Measurements from ENCODE around the gene FZD10.

Gene FZD10

GRCh38 chr12:130143136-130143535 lies 19.1 kb upstream of the FZD10 start:
- H3K4me1 Mint-ChIP-seq = peaks cover 5% of the 10 kb centered on the region
- no peak for TF ChIP-seq CTCF (IDR thresholded peaks at IDR 0.05; ENCODE audit: unreplicated experiment in 3 of 3)
- peaks cover 71% of the 10 kb centered on the region for H3K27me3 Mint-ChIP-seq (ENCODE audit: low read depth)
- no peaks in the 10 kb centered on the region for H3K9me3 Mint-ChIP-seq
- no peak overlapping the region for H3K27ac Mint-ChIP-seq
- H3K36me3 Mint-ChIP-seq (ENCODE audit: low read depth) = no peaks in the 10 kb centered on the region
- no peak overlapping the region for H3K4me3 Mint-ChIP-seq

GRCh38 chr12:130144256-130144655 lies 18.0 kb upstream of the FZD10 start:
- H3K36me3 Mint-ChIP-seq (ENCODE audit: low read depth) = no peaks in the 10 kb centered on the region
- H3K27ac Mint-ChIP-seq = no peak overlapping the region
- H3K4me1 Mint-ChIP-seq = peaks cover 5% of the 10 kb centered on the region
- no peak overlapping the region for H3K4me3 Mint-ChIP-seq
- no peak for TF ChIP-seq CTCF (IDR thresholded peaks at IDR 0.05; ENCODE audit: unreplicated experiment in 3 of 3)
- H3K9me3 Mint-ChIP-seq = no peaks in the 10 kb centered on the region
- peaks cover 65% of the 10 kb centered on the region for H3K27me3 Mint-ChIP-seq (ENCODE audit: low read depth)

- no peaks in the 10 kb centered on the region for H3K4me1 Mint-ChIP-seq
- H3K27ac Mint-ChIP-seq = no peak overlapping the region
- TF ChIP-seq CTCF (IDR thresholded peaks at IDR 0.05; ENCODE audit: unreplicated experiment in 3 of 3) = no peak
- H3K36me3 Mint-ChIP-seq (ENCODE audit: low read depth) = no peaks in the 10 kb centered on the region
- no peak overlapping the region for H3K4me3 Mint-ChIP-seq
- peaks cover 69% of the 10 kb centered on the region for H3K27me3 Mint-ChIP-seq (ENCODE audit: low read depth)
- H3K9me3 Mint-ChIP-seq = no peaks in the 10 kb centered on the region
These were observed 16.5 kb upstream of the FZD10 start for GRCh38 chr12:130145731-130146130.

- H3K9me3 Mint-ChIP-seq = no peaks in the 10 kb centered on the region
- H3K4me3 Mint-ChIP-seq = no peak overlapping the region
- peaks cover 2% of the 10 kb centered on the region for H3K36me3 Mint-ChIP-seq (ENCODE audit: low read depth)
- H3K4me1 Mint-ChIP-seq = no peaks in the 10 kb centered on the region
- no peak overlapping the region for H3K27ac Mint-ChIP-seq
- peaks cover 65% of the 10 kb centered on the region for H3K27me3 Mint-ChIP-seq (ENCODE audit: low read depth)
- no peak for TF ChIP-seq CTCF (IDR thresholded peaks at IDR 0.05; ENCODE audit: unreplicated experiment in 3 of 3)
These were observed 15.9 kb upstream of the FZD10 start for GRCh38 chr12:130146176-130146931.

GRCh38 chr12:130147875-130148596 lies 14.2 kb upstream of the FZD10 start:
- H3K9me3 Mint-ChIP-seq = no peaks in the 10 kb centered on the region
- TF ChIP-seq CTCF (IDR thresholded peaks at IDR 0.05; ENCODE audit: unreplicated experiment in 3 of 3) = no peak
- H3K27me3 Mint-ChIP-seq (ENCODE audit: low read depth) = peaks cover 55% of the 10 kb centered on the region
- H3K4me1 Mint-ChIP-seq = no peaks in the 10 kb centered on the region
- no peak overlapping the region for H3K27ac Mint-ChIP-seq
- H3K36me3 Mint-ChIP-seq (ENCODE audit: low read depth) = peaks cover 10% of the 10 kb centered on the region
- no peak overlapping the region for H3K4me3 Mint-ChIP-seq

Measured in nephron (organoid).